GM12874 (cell line): ENCODE measurements around the gene KIF22.
A peak's percentile ranks its signal among the peaks of the same experiment; 100 is the strongest.

Experiments used
- CTCF ChIP-seq: IDR thresholded peaks from 2 replicates; pipeline ENCODE4 v1.5.1; 2011; ENCODE audit warnings: low read depth, mild to moderate bottlenecking, control low read depth, low read length, moderate library complexity; ENCODE audit not compliant: insufficient read depth

Gene KIF22

GRCh38 chr16:29775742-29776408, 14.7 kb upstream of the KIF22 start:
- TF ChIP-seq CTCF: no peak

GRCh38 chr16:29777576-29778350, 12.8 kb upstream of the KIF22 start, which contains the start of gene ZG16:
ZG16 (plus strand) TSS chr16:29778256; CDS start chr16:29779267, 1,011 bp downstream.
- TF ChIP-seq CTCF: no peak

GRCh38 chr16:29779474-29779873, 11.1 kb upstream of the KIF22 start:
- TF ChIP-seq CTCF: no peak

- TF ChIP-seq CTCF: no peak
Observed at GRCh38 chr16:29784157-29784556, 6.4 kb upstream of the KIF22 start.

GRCh38 chr16:29784901-29785500, 5.5 kb upstream of the KIF22 start:
- TF ChIP-seq CTCF: peak; percentile 80

- TF ChIP-seq CTCF: no peak
Observed at GRCh38 chr16:29789775-29790182, 772 bp upstream of the KIF22 start.
